B cell (primary cell): Measurements from ENCODE around the gene PITPNB. TPM values are rescaled to one million over a fixed set of nuclear protein-coding genes. Genes with fewer than 3 reads are reported as not detected.

ENCODE experiments used
- ATAC-seq: fragments of 200-7000 bp; cut with Tn5 transposase; one replicate; pipeline ENCODE4 v1.10.0; 2021; ENCODE audit warnings: low read depth, mild to moderate bottlenecking, moderate number of reproducible peaks, moderate library complexity
- CTCF ChIA-PET: fragments of 350-600 bp; sonication (Branson Sonifier 250); formaldehyde crosslinking; loops from one replicate; lab custom pipeline; 2021; ENCODE audit warnings: antibody characterized with exemption, inconsistent platforms; lab: Charles Lee
- POLR2A ChIA-PET: fragments of 350-600 bp; sonication (Branson Sonifier 250); formaldehyde crosslinking; loops from one replicate; lab custom pipeline; 2021; ENCODE audit warnings: antibody characterized with exemption; lab: Charles Lee
- DNase-seq: peaks from one replicate; pipeline ENCODE4 v3.0.0; 2013
- H2AFZ ChIP-seq: 2 replicates; pipeline ENCODE4 v1.6.1; 2012; ENCODE audit warnings: mild to moderate bottlenecking, low read depth, low read length; ENCODE audit not compliant: insufficient read depth, poor library complexity, severe bottlenecking
- H3K27ac ChIP-seq, 2 donors: 1 replicate in 1 of 2; 2 replicates in 1 of 2; pipeline ENCODE4 v1.5.1; 2012 to 2013; ENCODE audit warnings: low read length in 2 of 2, mild to moderate bottlenecking in 2 of 2, moderate library complexity in 1 of 2
- H3K27me3 ChIP-seq, 4 experiments: fragments of 200-600 bp in 1 of 4; sonication (generic) in 1 of 4; replicated peaks in 1 of 4; 1 replicate in 2 of 4; 2 replicates in 2 of 4; pipeline versions ENCODE4 v1.6.1 to v1.7.0; 2013 to 2016; ENCODE audit warnings: low read length in 3 of 4, mild to moderate bottlenecking in 2 of 4, mixed read lengths in 1 of 4, moderate library complexity in 1 of 4; ENCODE audit not compliant: insufficient read depth in 4 of 4, control insufficient read depth in 3 of 4; ENCODE audit errors: control extremely low read depth in 1 of 4
- H3K36me3 ChIP-seq, 2 experiments: replicated peaks in 1 of 2; 1 replicate in 1 of 2; 2 replicates in 1 of 2; pipeline versions ENCODE4 v1.6.1 to v1.7.1; 2013; ENCODE audit warnings: low read length in 1 of 2; ENCODE audit not compliant: insufficient read depth in 2 of 2, control insufficient read depth in 1 of 2; ENCODE audit errors: control extremely low read depth in 1 of 2, extremely low read depth in 1 of 2
- H3K4me1 ChIP-seq, 2 donors: fragments of 200-600 bp in 1 of 2; sonication (generic) in 1 of 2; 1 replicate in 1 of 2; 2 replicates in 1 of 2; pipeline versions ENCODE4 v1.5.1 to v1.6.1; 2013 to 2017; ENCODE audit warnings: low read length in 2 of 2; ENCODE audit not compliant: control insufficient read depth in 2 of 2, insufficient read depth in 2 of 2
- H3K4me2 ChIP-seq: replicated peaks from 2 replicates; pipeline ENCODE3; 2012; ENCODE audit warnings: mild to moderate bottlenecking, low read depth, low read length; ENCODE audit not compliant: poor library complexity, severe bottlenecking
- H3K4me3 ChIP-seq, 5 experiments: fragments of 200-600 bp in 1 of 5; sonication (generic) in 1 of 5; 1 replicate in 3 of 5; 2 replicates in 2 of 5; pipeline versions ENCODE4 v1.5.1 to v1.7.0; 2011 to 2016; ENCODE audit warnings: low read length in 4 of 5, mild to moderate bottlenecking in 4 of 5, low read depth in 2 of 5, control low read depth in 1 of 5, moderate library complexity in 1 of 5; ENCODE audit not compliant: insufficient read depth in 1 of 5; ENCODE audit errors: control extremely low read depth in 1 of 5, extremely low read depth in 1 of 5
- H3K79me2 ChIP-seq: fragments of 200-600 bp; sonication (generic); one replicate; pipeline ENCODE4 v1.6.0; 2016; ENCODE audit warnings: low read length; ENCODE audit not compliant: control insufficient read depth, insufficient read depth
- H3K9ac ChIP-seq: fragments of 200-600 bp; sonication (generic); 2 replicates; pipeline ENCODE4 v1.6.1; 2017; ENCODE audit warnings: mild to moderate bottlenecking, low read length, moderate library complexity
- H3K9me3 ChIP-seq, 3 donors: one replicate each; pipeline versions ENCODE4 v1.6.1 to v1.7.1; 2013; ENCODE audit warnings: low read length in 2 of 3; ENCODE audit not compliant: control insufficient read depth in 2 of 3, insufficient read depth in 1 of 3; ENCODE audit errors: control extremely low read depth in 1 of 3
- H4K20me1 ChIP-seq: 2 replicates; pipeline ENCODE4 v1.6.0; 2012; ENCODE audit warnings: mild to moderate bottlenecking, low read length; ENCODE audit not compliant: insufficient read depth, control insufficient read depth, poor library complexity, severe bottlenecking
- H3K27ac Mint-ChIP-seq: one replicate; pipeline ENCODE4 v1.8.0; 2021; ENCODE audit warnings: mixed read lengths
- H3K27me3 Mint-ChIP-seq: one replicate; pipeline ENCODE4 v1.8.0; 2021; ENCODE audit warnings: mixed read lengths
- H3K4me1 Mint-ChIP-seq: one replicate; pipeline ENCODE4 v1.8.0; 2021; ENCODE audit warnings: mixed read lengths
- H3K4me3 Mint-ChIP-seq: one replicate; pipeline ENCODE4 v1.8.0; 2021; ENCODE audit warnings: mixed read lengths
- H3K9me3 Mint-ChIP-seq: one replicate; pipeline ENCODE4 v1.8.0; 2022; ENCODE audit warnings: mixed read lengths; ENCODE audit not compliant: insufficient read depth
- EZH2 ChIP-seq: IDR thresholded peaks from 2 replicates; pipeline ENCODE4 v1.6.1; 2012; ENCODE audit warnings: borderline replicate concordance, low read depth, mild to moderate bottlenecking, moderate library complexity, low read length; ENCODE audit not compliant: insufficient read depth, poor library complexity, severe bottlenecking
- WGBS: methylation state at CpG from one replicate; pipeline ENCODE4 v1.1.5; 2013; ENCODE audit warnings: missing lambda C conversion rate; ENCODE audit not compliant: insufficient coverage; 5-methylcytosine and 5-hydroxymethylcytosine counted together
- intact Hi-C: fragments of 100-400 bp; cut with micrococcal nuclease; formaldehyde crosslinking; loops from one replicate; pipeline ENCODE4 v1.10.0; 2022
- polyA plus RNA-seq: library from polyadenylated mRNA; depleted of rRNA; stranded (reverse); fragments of >200 nt; gene quantifications from 2 replicates; pipeline ENCODE4 v1.2.3, GENCODE V29; 2012
- total RNA-seq, 2 donors: library from RNA; stranded (reverse); fragments of 120-200 nt in 1 of 2; gene quantifications; 1 replicate in 1 of 2; 2 replicates in 1 of 2; pipeline versions ENCODE4 v1.2.3 to v1.2.4, GENCODE V29; 2013 to 2022
- TF ChIP-seq, protein P1 (sequence below): fragments of 200-600 bp; IDR thresholded peaks from one replicate; pipeline ENCODE4 v1.8.0; 2022; ENCODE audit warnings: antibody characterized with exemption, mild to moderate bottlenecking

Gene PITPNB
- total and polyA plus RNA-seq, 2 donors (not counting 1 experiment from before 2014, with no cell fraction given): 17.5 to 82.3 TPM

DNA sequence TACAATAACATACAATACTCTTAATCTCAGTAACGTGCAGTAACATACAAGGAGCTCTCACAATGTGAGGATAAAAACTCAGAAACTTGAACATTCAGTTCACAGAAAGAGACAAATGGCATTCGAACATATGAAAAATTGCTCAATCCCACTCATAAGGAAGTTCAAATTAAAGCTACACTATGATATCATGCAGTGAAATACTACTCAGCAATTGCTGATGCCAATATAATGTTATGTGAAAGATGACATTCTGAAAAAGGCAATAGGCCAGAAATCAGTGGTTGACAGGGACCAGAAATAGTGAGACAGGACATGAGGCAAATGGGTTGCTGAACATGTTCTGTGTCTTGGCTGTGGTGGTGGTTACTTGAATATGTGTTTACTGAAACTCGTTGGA lies 33.7 kb upstream of the PITPNB start:
- no peak overlapping the region for H3K9ac ChIP-seq
- DNase-seq: no peak
- Mint-ChIP-seq H3K9me3 (no peaks in the 10 kb centered on the region), H3K27ac (no peak overlapping the region), H3K4me3 (no peak overlapping the region), H3K27me3 (no peaks in the 10 kb centered on the region), H3K4me1 (no peaks in the 10 kb centered on the region)
- H3K4me2 ChIP-seq: no peak overlapping the region
- no peak overlapping the region for H3K27ac ChIP-seq
- no peak overlapping the region for H2AFZ ChIP-seq
- WGBS: 100% methylated on average over 1 of the region's 3 CpGs
- no peaks in the 10 kb centered on the region for H3K36me3 ChIP-seq
- ChIA-PET CTCF (no interaction called here), POLR2A (no interaction called here)
- no peaks in the 10 kb centered on the region for H3K27me3 ChIP-seq
- no peak overlapping the region for H3K4me3 ChIP-seq
- peaks cover 0 to 10% (median 1%) of the 10 kb centered on the region in 3 donors for H3K9me3 ChIP-seq
- no peak for ATAC-seq
- H3K79me2 ChIP-seq: no peaks in the 10 kb centered on the region
- H4K20me1 ChIP-seq: no peaks in the 10 kb centered on the region
- H3K4me1 ChIP-seq: no peaks in the 10 kb centered on the region
- intact Hi-C loops: no loop called here
- TF ChIP-seq, protein P1, sequence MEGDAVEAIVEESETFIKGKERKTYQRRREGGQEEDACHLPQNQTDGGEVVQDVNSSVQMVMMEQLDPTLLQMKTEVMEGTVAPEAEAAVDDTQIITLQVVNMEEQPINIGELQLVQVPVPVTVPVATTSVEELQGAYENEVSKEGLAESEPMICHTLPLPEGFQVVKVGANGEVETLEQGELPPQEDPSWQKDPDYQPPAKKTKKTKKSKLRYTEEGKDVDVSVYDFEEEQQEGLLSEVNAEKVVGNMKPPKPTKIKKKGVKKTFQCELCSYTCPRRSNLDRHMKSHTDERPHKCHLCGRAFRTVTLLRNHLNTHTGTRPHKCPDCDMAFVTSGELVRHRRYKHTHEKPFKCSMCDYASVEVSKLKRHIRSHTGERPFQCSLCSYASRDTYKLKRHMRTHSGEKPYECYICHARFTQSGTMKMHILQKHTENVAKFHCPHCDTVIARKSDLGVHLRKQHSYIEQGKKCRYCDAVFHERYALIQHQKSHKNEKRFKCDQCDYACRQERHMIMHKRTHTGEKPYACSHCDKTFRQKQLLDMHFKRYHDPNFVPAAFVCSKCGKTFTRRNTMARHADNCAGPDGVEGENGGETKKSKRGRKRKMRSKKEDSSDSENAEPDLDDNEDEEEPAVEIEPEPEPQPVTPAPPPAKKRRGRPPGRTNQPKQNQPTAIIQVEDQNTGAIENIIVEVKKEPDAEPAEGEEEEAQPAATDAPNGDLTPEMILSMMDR: no peak
- TF ChIP-seq EZH2: no peak

DNA sequence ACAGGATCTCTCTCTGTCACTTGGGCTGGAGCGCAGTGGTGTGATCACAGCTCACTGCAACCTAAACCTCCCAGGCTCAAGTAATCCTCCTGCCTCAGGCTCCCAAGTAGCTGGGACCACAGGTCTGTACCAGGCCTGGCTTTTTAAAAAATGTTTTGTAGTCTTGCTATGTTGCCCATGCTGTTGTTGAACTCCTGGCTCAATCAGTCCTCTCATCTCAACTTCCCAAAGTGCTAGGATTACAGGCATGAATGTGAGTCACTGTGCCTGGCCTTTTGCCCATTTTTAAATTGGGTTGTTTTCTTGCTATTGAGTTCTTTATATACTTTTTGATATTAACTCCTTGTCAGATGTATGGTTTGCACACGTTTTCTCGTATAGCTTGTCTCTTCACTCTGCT lies 33.0 kb upstream of the PITPNB start:
- H3K9me3 Mint-ChIP-seq: no peaks in the 10 kb centered on the region
- no peaks in the 10 kb centered on the region for H3K27me3 ChIP-seq
- no peak for DNase-seq
- H4K20me1 ChIP-seq: no peaks in the 10 kb centered on the region
- H3K4me2 ChIP-seq: no peak overlapping the region
- ChIA-PET POLR2A (no interaction called here), CTCF (no interaction called here)
- TF ChIP-seq EZH2: no peak
- TF ChIP-seq, protein P1: no peak
- no peak for ATAC-seq
- H3K4me1 ChIP-seq: no peaks in the 10 kb centered on the region
- no peaks in the 10 kb centered on the region for H3K79me2 ChIP-seq
- no peak overlapping the region for H3K4me3 ChIP-seq
- H3K4me1 Mint-ChIP-seq: no peaks in the 10 kb centered on the region
- H3K36me3 ChIP-seq: no peaks in the 10 kb centered on the region
- no peak overlapping the region for H2AFZ ChIP-seq
- H3K9me3 ChIP-seq: peaks cover 0 to 10% (median 1%) of the 10 kb centered on the region in 3 donors
- H3K9ac ChIP-seq: no peak overlapping the region
- H3K27me3 Mint-ChIP-seq: no peaks in the 10 kb centered on the region
- H3K27ac Mint-ChIP-seq: no peak overlapping the region
- intact Hi-C loops: no loop called here
- 100% methylated on average over 1 of the region's 3 CpGs for WGBS
- no peak overlapping the region for H3K4me3 Mint-ChIP-seq
- no peak overlapping the region for H3K27ac ChIP-seq
